IMR-90 (cell line): Measurements from ENCODE around the gene LRRC1. TPM values are rescaled to one million over a fixed set of nuclear protein-coding genes. Genes with fewer than 3 reads are reported as not detected.

Source experiments
- ATAC-seq: fragments of 200-7000 bp; cut with Tn5 transposase; 2 replicates; pipeline ENCODE4 v1.9.1; 2020; ENCODE audit warnings: low read depth, mild to moderate bottlenecking, moderate library complexity
- BruUV-seq: library from RNA; stranded (reverse); fragments of 400-500 nt; replicated peaks from 2 replicates; lab custom pipeline; 2021; lab: Mats Ljungman, UMichigan
- CTCF ChIA-PET: fragments of 300-600 bp; formaldehyde crosslinking; extraction: SDS; loops from one replicate; lab custom pipeline; 2021; ENCODE audit warnings: antibody characterized with exemption; lab: Yijun Ruan, JAX
- POLR2A ChIA-PET: fragments of 300-600 bp; sonication (Branson Sonifier 250); formaldehyde crosslinking; loops from one replicate; lab custom pipeline; 2022; ENCODE audit warnings: antibody characterized with exemption; ENCODE audit not compliant: unreplicated experiment; lab: Charles Lee
- DNase-seq: peaks from one replicate; pipeline ENCODE4 v3.0.0; 2013
- H2AFZ ChIP-seq: replicated peaks from 2 replicates; pipeline ENCODE3; 2013; ENCODE audit warnings: low read length, mild to moderate bottlenecking; ENCODE audit not compliant: poor library complexity
- H2AK5ac ChIP-seq: 2 replicates; pipeline ENCODE4 v1.6.1; 2013; ENCODE audit warnings: low read depth, low read length, inconsistent platforms
- H2AK9ac ChIP-seq: replicated peaks from 2 replicates; pipeline ENCODE3; 2013; ENCODE audit warnings: mild to moderate bottlenecking, low read depth, low read length, moderate library complexity; ENCODE audit not compliant: poor library complexity
- H2BK120ac ChIP-seq: 2 replicates; pipeline ENCODE4 v1.6.1; 2013; ENCODE audit warnings: low read depth, low read length, inconsistent platforms
- H2BK15ac ChIP-seq: 3 replicates; pipeline ENCODE4 v1.6.1; 2013; ENCODE audit warnings: low read depth, low read length, inconsistent platforms
- H2BK20ac ChIP-seq: 2 replicates; pipeline ENCODE4 v1.6.1; 2013; ENCODE audit warnings: low read depth, mild to moderate bottlenecking, inconsistent platforms, low read length, moderate library complexity
- H2BK5ac ChIP-seq: 2 replicates; pipeline ENCODE4 v1.6.1; 2013; ENCODE audit warnings: mild to moderate bottlenecking, low read depth, low read length, inconsistent platforms; ENCODE audit not compliant: poor library complexity, severe bottlenecking
- H3K14ac ChIP-seq: replicated peaks from 2 replicates; pipeline ENCODE4 v1.6.1; 2013; ENCODE audit warnings: low read depth, low read length, inconsistent platforms
- H3K18ac ChIP-seq: 2 replicates; pipeline ENCODE4 v1.6.1; 2013; ENCODE audit warnings: low read depth, low read length, control low read depth
- H3K23ac ChIP-seq: 2 replicates; pipeline ENCODE4 v1.6.1; 2013; ENCODE audit warnings: low read depth, low read length, inconsistent platforms
- H3K27ac ChIP-seq: 2 replicates; pipeline ENCODE4 v1.5.1; 2013; ENCODE audit warnings: mild to moderate bottlenecking, control low read depth, low read length; ENCODE audit not compliant: insufficient read depth
- H3K27me3 ChIP-seq: 2 replicates; pipeline ENCODE4 v1.6.1; 2013; ENCODE audit warnings: low read length; ENCODE audit not compliant: control insufficient read depth, insufficient read depth
- H3K36me3 ChIP-seq: 2 replicates; pipeline ENCODE4 v1.6.1; 2013; ENCODE audit warnings: low read length, mixed read lengths; ENCODE audit not compliant: control insufficient read depth, insufficient read depth
- H3K4ac ChIP-seq: 2 replicates; pipeline ENCODE4 v1.6.1; 2013; ENCODE audit warnings: low read depth, low read length, inconsistent platforms
- H3K4me1 ChIP-seq: 2 replicates; pipeline ENCODE4 v1.6.1; 2013; ENCODE audit warnings: low read length, mixed read lengths; ENCODE audit not compliant: control insufficient read depth, insufficient read depth
- H3K4me2 ChIP-seq: 2 replicates; pipeline ENCODE4 v1.6.1; 2013; ENCODE audit warnings: low read depth, mild to moderate bottlenecking, control low read depth, low read length, moderate library complexity
- H3K4me3 ChIP-seq: 2 replicates; pipeline ENCODE4 v1.5.1; 2013; ENCODE audit warnings: low read depth, mild to moderate bottlenecking, control low read depth, low read length, moderate library complexity; ENCODE audit not compliant: insufficient read depth
- H3K56ac ChIP-seq: 2 replicates; pipeline ENCODE4 v1.6.1; 2013; ENCODE audit warnings: low read length, inconsistent platforms; ENCODE audit not compliant: insufficient read depth; ENCODE audit errors: extremely low read depth
- H3K79me1 ChIP-seq, 2 experiments: 2 replicates each; pipeline ENCODE4 v1.6.1; 2013; ENCODE audit warnings: low read length in 2 of 2, inconsistent platforms in 1 of 2, low read depth in 1 of 2
- H3K9ac ChIP-seq: 2 replicates; pipeline ENCODE4 v1.6.1; 2013; ENCODE audit warnings: low read depth, low read length, control low read depth
- H3K9me1 ChIP-seq: 2 replicates; pipeline ENCODE4 v1.6.1; 2013; ENCODE audit warnings: low read length, inconsistent platforms; ENCODE audit not compliant: insufficient read depth
- H3K9me3 ChIP-seq: 2 replicates; pipeline ENCODE4 v1.6.1; 2013; ENCODE audit warnings: low read length; ENCODE audit not compliant: control insufficient read depth, insufficient read depth
- H4K20me1 ChIP-seq: 2 replicates; pipeline ENCODE4 v1.6.1; 2013; ENCODE audit warnings: low read length, inconsistent platforms; ENCODE audit not compliant: insufficient read depth
- H4K5ac ChIP-seq: 2 replicates; pipeline ENCODE4 v1.6.1; 2013; ENCODE audit warnings: mild to moderate bottlenecking, low read depth, low read length, control low read depth
- H4K8ac ChIP-seq, 2 experiments: 2 replicates each; pipeline ENCODE4 v1.6.1; 2013; ENCODE audit warnings: low read depth in 2 of 2, low read length in 2 of 2, control low read depth in 1 of 2, inconsistent platforms in 1 of 2
- H4K91ac ChIP-seq: 2 replicates; pipeline ENCODE4 v1.6.1; 2013; ENCODE audit warnings: low read depth, low read length, inconsistent platforms; ENCODE audit not compliant: insufficient read depth
- CEBPB ChIP-seq: IDR thresholded peaks from 2 replicates; pipeline ENCODE4 v1.6.1; 2012; ENCODE audit warnings: low read depth, low read length, improper control_type of control experiment
- CHD1 ChIP-seq: IDR thresholded peaks from 2 replicates; pipeline ENCODE4 v1.6.1; 2012; ENCODE audit warnings: low read depth, low read length, improper control_type of control experiment
- WGBS, 2 experiments: methylation state at CpG; one replicate each; pipeline versions ENCODE4 v1.1.5 to v1.1.7; 2013; ENCODE audit warnings: missing lambda C conversion rate in 2 of 2; ENCODE audit not compliant: insufficient read length in 1 of 2; ENCODE audit errors: extremely low coverage in 2 of 2; 5-methylcytosine and 5-hydroxymethylcytosine counted together
- dilution Hi-C: fragments of 300-500 bp; cut with HindIII; formaldehyde crosslinking; loops from one replicate; pipeline ENCODE4 v1.14.3; 2018; ENCODE audit warnings: low sequenced_read_pairs; ENCODE audit not compliant: unreplicated experiment
- in situ Hi-C: fragments of 300-500 bp; cut with MboI; formaldehyde crosslinking; loops from 3 replicates; pipeline ENCODE4 v1.14.3; 2019; ENCODE audit warnings: low sequenced_read_pairs, inconsistent platforms, mixed read lengths
- intact Hi-C: fragments of 100-400 bp; cut with micrococcal nuclease; formaldehyde crosslinking; loops from 2 replicates; pipeline ENCODE4 v1.10.0; 2022
- polyA plus RNA-seq, 3 experiments: library from polyadenylated mRNA; depleted of rRNA; stranded (reverse); fragments of >200 nt; gene quantifications; 2 replicates each; pipeline ENCODE4 v1.2.3, GENCODE V29; 2012; ENCODE audit warnings: low replicate concordance in 1 of 3
- total RNA-seq: library from RNA; depleted of rRNA; stranded (reverse); fragments of >200 nt; gene quantifications from 2 replicates; pipeline ENCODE4 v1.2.3, GENCODE V29; 2012

Gene LRRC1
- total and polyA plus RNA-seq, 2 of the 4 experiments (the other 2 are of a cell fraction) = 5.1 to 6.1 TPM

DNA sequence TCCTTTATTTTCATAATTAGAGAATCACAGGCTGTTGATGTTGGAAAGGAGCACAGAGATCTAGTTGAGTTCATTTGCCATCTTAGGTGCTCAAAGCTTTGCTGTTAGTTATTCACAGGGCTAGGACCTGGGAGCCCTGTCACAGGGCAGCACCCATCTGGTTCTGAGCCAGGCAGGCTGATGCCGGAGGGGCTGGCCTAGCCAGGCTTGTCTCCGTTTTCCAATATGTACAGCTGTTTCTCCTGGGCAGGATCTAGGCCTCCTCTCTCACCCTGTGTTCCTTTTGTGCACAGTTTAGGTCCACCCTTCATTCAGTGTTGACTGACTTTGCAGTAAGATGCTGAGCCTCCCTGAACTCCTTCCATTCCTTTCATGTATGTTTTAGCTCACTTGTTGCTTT lies 33.4 kb downstream of the LRRC1 start:
- Histone ChIP-seq H3K4me2 (no peak overlapping the region), H3K18ac (no peak overlapping the region), H3K27me3 (no peaks in the 10 kb centered on the region), H3K23ac (peak overlapping the region; percentile 41; the same call in 1 of the 2 replicates), H3K4me3 (no peak overlapping the region), H3K4ac (peak overlapping the region; percentile 4; the same call in 1 of the 2 replicates), H4K20me1 (peaks cover 18% of the 10 kb centered on the region; the same call in 1 of the 2 replicates), H4K91ac (no peak overlapping the region), H3K36me3 (no peaks in the 10 kb centered on the region), H3K9me1 (peaks cover 8% of the 10 kb centered on the region), H2BK120ac (no peak overlapping the region), H3K9ac (no peak overlapping the region), H3K27ac (no peak overlapping the region), H3K4me1 (peaks cover 17% of the 10 kb centered on the region), H3K56ac (no peak overlapping the region), H3K14ac (peak overlapping the region; percentile 29; the same call in 1 of the 2 replicates), H2AK5ac (peak overlapping the region; percentile 23; the same call in 1 of the 2 replicates), H3K79me1 (peaks cover 57 to 71% of the 10 kb centered on the region in 2 experiments), H4K5ac (no peak overlapping the region), H2AFZ (no peak overlapping the region), H2BK15ac (no peak overlapping the region), H2AK9ac (no peak overlapping the region), H2BK5ac (no peak overlapping the region), H3K9me3 (no peaks in the 10 kb centered on the region), H4K8ac (no peak overlapping the region), H2BK20ac (no peak overlapping the region)
- CTCF ChIA-PET = no interaction called here
- dilution Hi-C loops = no loop called here
- TF ChIP-seq CHD1 (no peak), CEBPB (no peak)
- DNase-seq (no peak), ATAC-seq (no peak; the same call in 1 of the 2 replicates)
- in situ Hi-C loops = no loop called here
- intact Hi-C loops = no loop called here
- POLR2A ChIA-PET = no interaction called here
- WGBS, 2 experiments = no CpG with 5 or more reads among the region's 2 CpGs
- BruUV-seq = no TSS peak
